Medulla oblongata (tissue), 1 donor: Measurements from ENCODE around the gene DRC7.
"Not testable (repeated sequence)": the region's sequence is repeated elsewhere in the genome, so short reads cannot be mapped to it uniquely, and the experiment has no call there.

Source experiments
- DNase-seq: peaks from one replicate; pipeline ENCODE4 v3.0.0-alpha.2; 2015; ENCODE audit errors: extremely low spot score

Gene DRC7

DNA sequence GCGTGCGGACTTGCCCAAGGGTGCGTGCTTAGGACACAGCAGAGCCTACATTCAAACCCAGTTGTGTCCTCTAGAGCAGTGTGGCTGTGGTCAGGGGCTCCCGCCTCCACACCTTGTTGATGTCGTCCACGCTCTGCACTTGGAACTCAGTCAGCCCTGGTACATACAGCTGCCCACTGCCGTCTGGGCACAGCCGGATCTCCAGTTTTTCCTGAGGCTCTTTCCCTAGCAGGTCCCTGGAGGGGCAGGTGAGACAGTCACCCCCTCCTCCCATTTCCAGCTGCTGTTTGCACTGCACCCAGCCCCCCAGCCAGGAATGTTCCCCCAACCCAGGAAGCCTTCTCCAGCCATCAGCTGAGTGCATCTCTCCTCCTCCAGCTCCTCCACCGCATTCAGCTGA is 66.7 kb downstream of the DRC7 start:
- no peak for DNase-seq

- DNase-seq: no peak
Observed at GRCh38 chr16:57761957-57762356, 67.4 kb downstream of the DRC7 start.

- no peak for DNase-seq
Observed at GRCh38 chr16:57762365-57763040, 67.9 kb downstream of the DRC7 start.

- no peak for DNase-seq
Observed at GRCh38 chr16:57763285-57764005, 68.8 kb downstream of the DRC7 start.

- no peak for DNase-seq
Observed at GRCh38 chr16:57764006-57764340, 69.4 kb downstream of the DRC7 start.

- DNase-seq: no peak
Observed at GRCh38 chr16:57764341-57765159, 69.9 kb downstream of the DRC7 start.

DNA sequence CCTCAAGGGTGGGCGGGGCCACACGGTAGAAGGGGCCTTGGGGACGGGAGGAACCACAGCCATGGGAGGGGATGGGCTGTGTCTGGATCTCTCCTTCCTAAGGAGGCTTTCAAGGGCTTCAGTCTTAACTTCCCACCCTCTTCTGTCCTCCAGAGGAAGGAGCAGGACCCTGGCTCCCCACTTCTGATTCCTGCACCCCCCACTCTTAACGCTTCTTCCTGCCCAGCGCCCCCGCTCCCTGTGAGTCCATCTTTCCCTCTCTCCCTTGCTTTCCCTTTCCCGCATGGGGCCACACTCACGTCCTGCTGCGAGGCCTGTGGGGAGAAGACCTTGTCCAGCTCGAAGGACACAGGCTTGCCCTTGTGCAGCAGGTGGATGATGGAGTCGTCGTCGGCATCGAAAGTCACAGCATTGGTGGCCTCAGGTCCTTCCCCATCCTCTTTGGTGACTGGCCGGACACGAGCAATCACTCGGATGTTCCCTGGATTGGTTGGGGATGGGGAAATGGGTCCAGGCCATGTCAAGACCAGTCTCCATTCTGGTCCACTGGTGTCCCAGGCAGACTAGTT is 70.6 kb downstream of the DRC7 start:
- DNase-seq: no peak

- DNase-seq: no peak
Observed at GRCh38 chr16:57766714-57767348, 72.2 kb downstream of the DRC7 start.

DNA sequence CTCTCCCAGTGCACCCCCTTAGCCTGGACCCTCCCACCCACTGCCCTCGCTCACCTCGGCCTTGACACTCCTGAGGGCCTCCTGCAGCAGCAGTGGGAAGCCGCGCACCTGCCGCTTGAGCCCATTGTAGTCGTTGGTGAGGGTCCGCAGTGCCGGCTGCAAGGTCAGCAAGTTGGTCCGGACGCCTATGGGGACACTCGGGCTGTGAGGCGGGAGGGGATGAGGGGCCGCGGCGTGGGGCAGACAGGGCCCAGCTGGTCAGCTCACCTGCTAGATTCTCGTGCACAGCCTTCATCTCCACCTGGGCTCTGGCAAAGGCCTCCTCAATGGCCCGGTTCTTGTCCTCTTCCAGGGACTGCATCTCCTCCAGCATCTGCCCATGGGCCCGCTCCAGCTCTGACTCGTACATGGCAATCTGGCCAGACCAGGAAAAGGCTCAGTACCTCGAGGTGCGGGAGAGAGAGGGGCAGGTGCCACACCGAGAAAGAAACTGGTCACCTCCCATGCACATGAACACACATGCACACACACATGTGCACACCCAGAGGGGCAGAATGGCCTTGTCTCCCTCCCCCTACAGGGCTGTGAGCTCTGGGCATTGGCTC is 75.0 kb downstream of the DRC7 start:
- DNase-seq: no peak

DNA sequence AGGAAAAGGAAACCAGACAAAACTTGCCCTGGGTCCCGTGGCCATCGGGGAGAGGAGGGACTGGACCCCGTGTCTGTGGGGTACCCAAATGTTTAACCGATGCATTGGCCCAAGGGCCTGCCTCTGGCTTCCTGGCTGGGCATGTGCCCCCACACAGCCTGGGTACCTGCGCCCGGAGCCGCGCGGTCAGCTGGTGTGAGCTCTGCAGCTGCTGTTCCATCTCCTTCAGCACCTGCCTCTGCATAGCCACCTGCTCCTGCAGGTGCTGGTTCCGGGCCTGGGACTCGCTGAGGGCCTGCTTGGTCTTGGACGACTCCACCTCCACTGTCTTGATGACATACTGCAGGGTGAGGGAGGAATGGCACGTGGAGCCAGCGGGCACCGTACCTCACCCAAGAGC is 75.8 kb downstream of the DRC7 start:
- no peak for DNase-seq

DNA sequence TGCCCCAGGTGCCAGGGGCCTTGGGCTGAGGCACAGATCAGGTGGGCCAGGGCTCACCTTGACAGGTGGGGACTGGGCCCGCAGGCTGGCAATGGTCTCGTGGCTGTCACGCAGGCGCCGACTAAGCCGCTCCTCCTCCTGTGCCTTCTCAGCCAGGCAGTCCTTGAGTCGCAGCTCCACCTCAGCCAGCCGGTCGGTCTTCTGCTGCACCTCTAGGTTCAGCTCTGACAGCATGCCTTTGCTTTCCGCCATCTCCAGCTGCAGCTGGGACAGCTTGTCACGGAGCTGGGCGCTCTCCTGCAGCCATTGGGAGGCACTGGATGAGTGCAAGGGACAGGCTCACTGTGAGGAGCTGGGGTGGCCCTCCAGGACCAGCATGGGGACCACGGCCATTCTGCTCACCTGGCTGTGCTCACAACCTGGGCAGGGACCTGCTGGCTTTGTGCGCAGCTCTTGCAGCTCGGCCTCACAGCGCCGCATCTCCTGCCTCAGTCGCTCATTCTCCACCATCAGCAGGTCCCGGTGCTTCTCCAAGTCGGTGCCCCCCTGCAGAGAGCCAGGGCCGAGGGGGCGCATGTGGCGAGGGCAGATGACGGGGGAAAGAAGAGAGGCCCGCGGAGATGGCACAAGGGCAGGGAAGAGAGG is 76.7 kb downstream of the DRC7 start:
- no peak for DNase-seq

GRCh38 chr16:57773019-57773418 is 78.4 kb downstream of the DRC7 start:
- no peak for DNase-seq

DNA sequence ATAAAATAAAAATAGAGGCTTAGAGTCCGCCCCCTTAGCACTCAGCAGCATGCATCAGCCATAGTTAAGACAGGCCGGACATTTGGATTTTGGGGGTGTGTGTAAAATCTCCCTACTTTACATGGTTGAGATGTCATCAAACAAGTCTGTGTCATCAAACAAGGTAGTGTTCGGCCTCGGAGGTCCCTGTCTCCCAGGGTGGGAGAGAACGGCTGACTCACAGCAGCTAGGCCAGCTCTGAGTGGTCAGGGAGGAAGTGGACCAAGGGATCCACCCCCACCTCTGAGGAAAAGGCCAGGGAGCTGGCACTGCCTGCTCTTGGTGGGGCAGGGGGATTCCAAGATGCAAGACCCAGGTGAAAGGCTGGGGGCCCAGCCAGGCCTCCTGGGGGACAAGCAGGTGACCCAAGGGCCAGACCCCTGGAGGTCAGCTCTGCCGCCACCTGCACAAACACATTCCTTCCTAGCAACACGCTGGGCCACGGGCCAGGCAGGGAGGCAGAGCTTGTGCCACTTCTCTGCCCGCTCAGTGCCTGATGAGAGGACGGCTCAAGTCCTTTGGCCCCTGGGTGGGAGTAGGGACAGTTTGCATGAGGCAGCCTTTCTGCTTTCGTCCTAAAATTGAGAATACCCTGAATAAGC is 79.2 kb downstream of the DRC7 start:
- no peak for DNase-seq

DNA sequence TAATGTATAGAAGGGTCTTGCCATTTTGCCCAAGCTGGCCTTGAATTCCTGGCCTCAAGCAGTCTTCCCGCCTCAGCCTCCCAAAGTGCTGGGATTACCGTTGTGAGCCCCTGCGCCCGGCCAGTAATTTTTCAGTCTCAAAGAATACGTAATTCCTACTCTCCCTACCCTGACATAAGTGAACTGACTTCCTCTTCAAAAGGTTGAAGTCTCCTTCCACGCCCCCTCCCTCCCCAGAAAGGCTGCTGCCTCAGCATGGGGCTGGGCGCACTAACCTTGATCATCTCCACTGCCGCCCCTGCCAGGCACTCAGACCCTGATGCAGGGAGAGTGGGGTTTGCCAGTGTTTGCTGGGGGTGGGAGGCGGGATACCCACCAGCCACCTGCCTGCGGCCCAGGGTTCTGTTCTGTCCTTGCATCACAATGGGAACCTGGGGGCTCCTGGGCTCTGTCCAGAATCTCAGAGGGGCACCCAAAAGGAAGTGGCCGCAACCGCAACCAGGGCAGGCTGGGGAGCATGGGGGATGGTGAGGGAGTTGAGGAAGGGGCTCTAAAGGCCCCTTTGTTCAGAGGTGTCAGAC is 80.2 kb downstream of the DRC7 start:
- no peak for DNase-seq

DNA sequence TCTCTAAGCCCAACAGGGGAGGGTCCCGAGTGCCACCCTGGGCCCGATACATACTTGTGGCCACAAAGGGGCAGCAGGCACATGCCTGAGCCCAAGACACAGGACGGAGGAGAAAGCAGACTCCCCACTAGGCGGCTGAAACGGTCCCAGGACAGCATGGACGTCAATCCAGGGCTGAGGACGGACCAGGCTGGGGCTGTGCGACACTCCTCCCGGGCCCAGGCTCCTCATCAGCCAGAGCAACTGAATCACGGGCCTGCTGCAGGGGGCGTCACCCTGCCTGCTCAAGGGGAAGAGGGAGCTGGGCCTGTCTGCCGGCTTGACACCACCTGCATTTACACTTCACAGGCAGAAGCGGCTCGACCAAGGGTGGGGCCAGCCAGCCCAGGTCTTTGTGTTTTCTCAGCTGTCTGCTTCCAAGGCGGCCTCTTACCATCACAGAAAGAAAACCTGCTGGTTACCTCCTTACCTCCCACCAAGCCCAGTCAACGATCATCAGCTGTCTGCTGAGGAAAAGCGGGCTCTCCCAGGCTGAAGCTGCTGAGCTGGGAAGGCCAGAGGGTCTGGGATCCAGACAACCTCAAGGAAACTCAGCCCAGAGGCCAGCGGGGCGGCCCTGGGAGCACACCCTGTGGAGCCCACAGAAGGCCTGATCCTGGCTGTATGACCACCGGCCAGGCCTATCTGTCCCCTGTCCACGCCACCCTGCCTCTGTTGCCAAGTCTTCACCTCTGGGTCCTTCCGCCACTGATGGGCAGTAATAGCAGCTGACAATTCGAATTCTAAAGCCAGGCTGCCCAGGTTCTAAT is 81.3 kb downstream of the DRC7 start:
- peak; percentile 67 for DNase-seq

DNA sequence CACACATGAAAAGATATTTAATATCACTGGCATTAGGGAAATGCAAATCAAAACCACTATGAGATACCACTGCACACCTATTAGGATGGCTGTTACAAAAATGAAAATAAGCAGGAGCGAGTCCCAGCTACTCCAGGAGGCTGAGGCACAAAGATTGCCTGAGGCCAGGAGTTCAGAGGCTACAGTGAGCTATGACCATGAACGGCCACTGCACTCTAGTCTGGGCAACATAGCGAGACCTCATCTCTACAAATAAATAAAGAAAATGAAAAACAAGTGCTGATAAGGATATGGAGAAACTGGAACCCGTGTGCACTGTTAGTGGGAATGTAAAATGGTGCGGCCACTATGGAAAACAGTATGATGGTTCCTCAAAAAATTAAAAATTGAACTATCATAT is 84.1 kb downstream of the DRC7 start:
- DNase-seq: no peak

- DNase-seq: not testable (repeated sequence)
Observed at GRCh38 chr16:57779836-57780235, 85.2 kb downstream of the DRC7 start.

- DNase-seq: no peak
Observed at GRCh38 chr16:57781349-57781740, 86.7 kb downstream of the DRC7 start.
